ENCODE data around the gene TUBB4A.
"Not testable (repeated sequence)": the region's sequence is repeated elsewhere in the genome, so short reads cannot be mapped to it uniquely, and the experiment has no call there.

Gene TUBB4A

GRCh38 chr19:6522712-6523111 lies 20.6 kb upstream of the TUBB4A start:
- no peak for DNase-seq

- DNase-seq = no peak
Measured at GRCh38 chr19:6521718-6522646, 19.9 kb upstream of the TUBB4A start.

- no peak for DNase-seq
Measured at GRCh38 chr19:6519289-6519688, 17.2 kb upstream of the TUBB4A start.

GRCh38 chr19:6518145-6518911 lies 16.2 kb upstream of the TUBB4A start:
- DNase-seq = no peak

GRCh38 chr19:6516659-6517291 lies 14.7 kb upstream of the TUBB4A start:
- DNase-seq = no peak

- DNase-seq = no peak
Measured at GRCh38 chr19:6516018-6516658, 14.0 kb upstream of the TUBB4A start.

- DNase-seq = no peak
Measured at GRCh38 chr19:6514926-6515544, 12.9 kb upstream of the TUBB4A start.

GRCh38 chr19:6514089-6514488 lies 12.0 kb upstream of the TUBB4A start:
- DNase-seq = no peak

GRCh38 chr19:6510618-6511017 lies 8.5 kb upstream of the TUBB4A start:
- DNase-seq = no peak

GRCh38 chr19:6509118-6509971 lies 7.2 kb upstream of the TUBB4A start:
- no peak for DNase-seq

- DNase-seq = not testable (repeated sequence)
Measured at GRCh38 chr19:6508028-6508771, 6.1 kb upstream of the TUBB4A start.

GRCh38 chr19:6503407-6504201 lies 1.5 kb upstream of the TUBB4A start:
- DNase-seq = no peak

GRCh38 chr19:6500837-6501739 lies 1.0 kb downstream of the TUBB4A start:
- no peak for DNase-seq

- no peak for DNase-seq
Measured at GRCh38 chr19:6499052-6499790, 2.9 kb downstream of the TUBB4A start.

GRCh38 chr19:6498294-6499036 lies 3.6 kb downstream of the TUBB4A start:
- no peak for DNase-seq

GRCh38 chr19:6495947-6496346 lies 6.2 kb downstream of the TUBB4A start:
- DNase-seq = no peak

- DNase-seq = no peak
Measured at GRCh38 chr19:6494438-6495036, 7.6 kb downstream of the TUBB4A start.
